PFSK-1 (cell line): Measurements from ENCODE around the gene KLF2.

Experiments
- FOXP2 ChIP-seq: optimal IDR thresholded peaks from 2 replicates; pipeline ENCODE3; 2011; ENCODE audit warnings: borderline replicate concordance, control low read depth, inconsistent platforms; ENCODE audit not compliant: insufficient read depth; ENCODE audit errors: extremely low read length, extremely low read depth
- POLR2AphosphoS5 ChIP-seq: IDR thresholded peaks from 2 replicates; pipeline ENCODE4 v1.6.1; 2012; ENCODE audit warnings: low read depth, mild to moderate bottlenecking, control low read depth, low read length, moderate library complexity
- SIN3A ChIP-seq: IDR thresholded peaks from 2 replicates; pipeline ENCODE4 v1.6.1; 2012; ENCODE audit warnings: mild to moderate bottlenecking, low read length, moderate library complexity, borderline replicate concordance; ENCODE audit not compliant: insufficient read depth
- TF ChIP-seq, protein P1 (sequence below), 2 experiments: IDR thresholded peaks; 2 replicates each; pipeline versions ENCODE4 v1.6.1 to v1.8.0; 2011 to 2012; ENCODE audit warnings: low read depth in 2 of 2, low read length in 2 of 2, control low read depth in 1 of 2, inconsistent platforms in 1 of 2, mild to moderate bottlenecking in 1 of 2, moderate library complexity in 1 of 2; ENCODE audit not compliant: insufficient read depth in 1 of 2

DNA sequence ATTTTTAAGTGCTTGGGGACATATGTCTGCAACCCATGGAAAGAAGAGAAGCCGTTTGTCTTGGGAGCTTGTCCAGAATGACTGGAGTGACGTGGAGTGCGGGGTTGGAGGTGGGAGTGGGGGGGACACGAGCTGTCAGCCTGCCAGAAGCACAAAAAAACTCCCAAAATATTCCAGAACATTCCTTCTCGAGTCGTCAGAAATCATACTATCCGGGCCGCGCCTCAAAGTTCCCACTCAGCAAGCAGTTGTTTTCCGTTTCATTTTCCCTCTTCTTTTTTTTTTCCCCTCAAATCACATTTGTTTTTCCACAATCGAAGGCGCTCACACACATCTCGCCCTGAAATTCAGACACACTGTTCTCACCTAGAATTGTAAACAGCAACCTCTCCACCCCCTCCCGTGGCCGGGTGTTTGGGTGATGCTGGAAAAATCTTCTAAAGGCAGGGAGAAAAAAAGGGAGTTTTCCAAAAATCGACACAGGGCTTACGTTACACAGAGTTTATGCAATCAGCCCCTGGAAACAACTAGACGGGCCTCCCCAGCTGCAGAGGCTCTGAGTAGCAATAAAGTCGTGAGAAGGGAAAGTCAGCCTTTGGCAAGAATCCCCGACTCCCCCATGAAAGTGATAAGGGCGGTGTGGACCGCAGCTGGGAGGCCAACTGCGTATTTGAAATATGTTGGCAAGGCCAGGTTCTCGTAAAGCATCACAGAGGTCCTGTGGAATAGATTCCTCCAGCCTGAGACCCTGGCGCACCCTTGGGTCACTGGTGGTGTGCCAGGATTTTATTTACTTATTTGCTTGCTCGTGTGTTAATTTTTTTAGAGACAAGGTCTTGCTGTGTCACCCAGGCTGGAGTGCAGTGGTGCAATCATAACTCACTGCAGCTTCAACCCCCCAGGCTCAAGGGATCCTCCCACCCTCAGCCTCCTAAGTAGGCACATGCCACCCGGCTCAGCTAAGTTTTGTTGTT is 31.2 kb upstream of the KLF2 start:
- TF ChIP-seq POLR2AphosphoS5: no peak
- TF ChIP-seq, protein P1, sequence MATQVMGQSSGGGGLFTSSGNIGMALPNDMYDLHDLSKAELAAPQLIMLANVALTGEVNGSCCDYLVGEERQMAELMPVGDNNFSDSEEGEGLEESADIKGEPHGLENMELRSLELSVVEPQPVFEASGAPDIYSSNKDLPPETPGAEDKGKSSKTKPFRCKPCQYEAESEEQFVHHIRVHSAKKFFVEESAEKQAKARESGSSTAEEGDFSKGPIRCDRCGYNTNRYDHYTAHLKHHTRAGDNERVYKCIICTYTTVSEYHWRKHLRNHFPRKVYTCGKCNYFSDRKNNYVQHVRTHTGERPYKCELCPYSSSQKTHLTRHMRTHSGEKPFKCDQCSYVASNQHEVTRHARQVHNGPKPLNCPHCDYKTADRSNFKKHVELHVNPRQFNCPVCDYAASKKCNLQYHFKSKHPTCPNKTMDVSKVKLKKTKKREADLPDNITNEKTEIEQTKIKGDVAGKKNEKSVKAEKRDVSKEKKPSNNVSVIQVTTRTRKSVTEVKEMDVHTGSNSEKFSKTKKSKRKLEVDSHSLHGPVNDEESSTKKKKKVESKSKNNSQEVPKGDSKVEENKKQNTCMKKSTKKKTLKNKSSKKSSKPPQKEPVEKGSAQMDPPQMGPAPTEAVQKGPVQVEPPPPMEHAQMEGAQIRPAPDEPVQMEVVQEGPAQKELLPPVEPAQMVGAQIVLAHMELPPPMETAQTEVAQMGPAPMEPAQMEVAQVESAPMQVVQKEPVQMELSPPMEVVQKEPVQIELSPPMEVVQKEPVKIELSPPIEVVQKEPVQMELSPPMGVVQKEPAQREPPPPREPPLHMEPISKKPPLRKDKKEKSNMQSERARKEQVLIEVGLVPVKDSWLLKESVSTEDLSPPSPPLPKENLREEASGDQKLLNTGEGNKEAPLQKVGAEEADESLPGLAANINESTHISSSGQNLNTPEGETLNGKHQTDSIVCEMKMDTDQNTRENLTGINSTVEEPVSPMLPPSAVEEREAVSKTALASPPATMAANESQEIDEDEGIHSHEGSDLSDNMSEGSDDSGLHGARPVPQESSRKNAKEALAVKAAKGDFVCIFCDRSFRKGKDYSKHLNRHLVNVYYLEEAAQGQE (IDR thresholded peaks at IDR 0.05; ENCODE audit: insufficient read depth in 1 of 2, low read depth in 2 of 2, low read length in 2 of 2): no peak
- TF ChIP-seq SIN3A: no peak
- TF ChIP-seq FOXP2: no peak
